Measurements from ENCODE around the gene KLHL29. TPM values are rescaled to one million over a fixed set of nuclear protein-coding genes. Genes with fewer than 3 reads are reported as not detected.
"Not testable (repeated sequence)": the region's sequence is repeated elsewhere in the genome, so short reads cannot be mapped to it uniquely, and the experiment has no call there.

Gene KLHL29
- total RNA-seq, 2 experiments from 2014 or later = 0.88 to 0.99 TPM

- ChIA-PET POLR2A (no interaction called here), CTCF (no interaction called here)
- no peak overlapping the region for H3K4me3 Mint-ChIP-seq
- H3K9me3 Mint-ChIP-seq = peaks cover 28% of the 10 kb centered on the region
- intact Hi-C loops (cut with micrococcal nuclease) = no loop called here
- peaks cover 40% of the 10 kb centered on the region for H3K36me3 Mint-ChIP-seq
- no peaks in the 10 kb centered on the region for H3K4me1 Mint-ChIP-seq (ENCODE audit: low read depth)
- no peak overlapping the region for H3K27ac Mint-ChIP-seq
- no peak for DNase-seq
- H3K27me3 Mint-ChIP-seq = no peaks in the 10 kb centered on the region
These were observed 335.9 kb downstream of the KLHL29 start for GRCh38 chr2:23720705-23721453.

- H3K9me3 Mint-ChIP-seq = peaks cover 29% of the 10 kb centered on the region
- CTCF ChIA-PET = no interaction called here
- intact Hi-C loops (cut with micrococcal nuclease) = no loop called here
- DNase-seq = no peak
- H3K27me3 Mint-ChIP-seq = no peaks in the 10 kb centered on the region
- no peak overlapping the region for H3K27ac Mint-ChIP-seq
- peaks cover 42% of the 10 kb centered on the region for H3K36me3 Mint-ChIP-seq
- H3K4me1 Mint-ChIP-seq (ENCODE audit: low read depth) = no peaks in the 10 kb centered on the region
- no peak overlapping the region for H3K4me3 Mint-ChIP-seq
- POLR2A ChIA-PET = no interaction called here
These were observed 336.5 kb downstream of the KLHL29 start for GRCh38 chr2:23721454-23721826.

- ChIA-PET POLR2A (no interaction called here), CTCF (no interaction called here)
- no peaks in the 10 kb centered on the region for H3K4me1 Mint-ChIP-seq (ENCODE audit: low read depth)
- peaks cover 48% of the 10 kb centered on the region for H3K36me3 Mint-ChIP-seq
- peaks cover 29% of the 10 kb centered on the region for H3K9me3 Mint-ChIP-seq
- H3K27ac Mint-ChIP-seq = no peak overlapping the region
- no peaks in the 10 kb centered on the region for H3K27me3 Mint-ChIP-seq
- intact Hi-C loops (cut with micrococcal nuclease) = no loop called here
- no peak for DNase-seq
- no peak overlapping the region for H3K4me3 Mint-ChIP-seq
These were observed 337.3 kb downstream of the KLHL29 start for GRCh38 chr2:23722255-23722654.

GRCh38 chr2:23723029-23723428, 338.1 kb downstream of the KLHL29 start:
- DNase-seq; CTCF ChIA-PET; H3K27ac Mint-ChIP-seq; H3K4me1 Mint-ChIP-seq (ENCODE audit: low read depth); H3K4me3 Mint-ChIP-seq; POLR2A ChIA-PET; H3K27me3 Mint-ChIP-seq; intact Hi-C loops (cut with micrococcal nuclease): not testable (repeated sequence)
- Mint-ChIP-seq H3K36me3 (peaks cover 55% of the 10 kb centered on the region), H3K9me3 (peaks cover 29% of the 10 kb centered on the region)

- H3K9me3 Mint-ChIP-seq = no peaks in the 10 kb centered on the region
- ChIA-PET CTCF (no interaction called here), POLR2A (no interaction called here)
- no peaks in the 10 kb centered on the region for H3K27me3 Mint-ChIP-seq
- H3K27ac Mint-ChIP-seq = no peak overlapping the region
- H3K36me3 Mint-ChIP-seq = peaks cover 32% of the 10 kb centered on the region
- intact Hi-C loops (cut with micrococcal nuclease) = no loop called here
- H3K4me3 Mint-ChIP-seq = no peak overlapping the region
- no peaks in the 10 kb centered on the region for H3K4me1 Mint-ChIP-seq (ENCODE audit: low read depth)
- DNase-seq = no peak
These were observed 349.4 kb downstream of the KLHL29 start for GRCh38 chr2:23734416-23734815.

GRCh38 chr2:23736783-23737182, 351.8 kb downstream of the KLHL29 start:
- POLR2A ChIA-PET; H3K9me3 Mint-ChIP-seq; H3K4me1 Mint-ChIP-seq (ENCODE audit: low read depth); H3K27me3 Mint-ChIP-seq; H3K27ac Mint-ChIP-seq; intact Hi-C loops (cut with micrococcal nuclease); CTCF ChIA-PET; DNase-seq; H3K4me3 Mint-ChIP-seq: not testable (repeated sequence)
- H3K36me3 Mint-ChIP-seq = peaks cover 30% of the 10 kb centered on the region

GRCh38 chr2:23745068-23745725, 360.2 kb downstream of the KLHL29 start:
- intact Hi-C loops (cut with micrococcal nuclease) = no loop called here
- Mint-ChIP-seq H3K27ac (no peak overlapping the region), H3K4me1 (ENCODE audit: low read depth) (no peaks in the 10 kb centered on the region), H3K4me3 (no peak overlapping the region), H3K9me3 (no peaks in the 10 kb centered on the region), H3K27me3 (no peaks in the 10 kb centered on the region), H3K36me3 (peaks cover 19% of the 10 kb centered on the region)
- ChIA-PET POLR2A (no interaction called here), CTCF (no interaction called here)
- DNase-seq = no peak

GRCh38 chr2:23745726-23746105, 360.7 kb downstream of the KLHL29 start:
- ChIA-PET CTCF (no interaction called here), POLR2A (no interaction called here)
- no peaks in the 10 kb centered on the region for H3K9me3 Mint-ChIP-seq
- peaks cover 20% of the 10 kb centered on the region for H3K36me3 Mint-ChIP-seq
- no peak overlapping the region for H3K4me3 Mint-ChIP-seq
- H3K27ac Mint-ChIP-seq = no peak overlapping the region
- H3K27me3 Mint-ChIP-seq = no peaks in the 10 kb centered on the region
- H3K4me1 Mint-ChIP-seq (ENCODE audit: low read depth) = no peaks in the 10 kb centered on the region
- no peak for DNase-seq
- intact Hi-C loops (cut with micrococcal nuclease) = no loop called here

GRCh38 chr2:23746141-23746863, 361.3 kb downstream of the KLHL29 start:
- intact Hi-C loops (cut with micrococcal nuclease) = no loop called here
- no peak overlapping the region for H3K4me3 Mint-ChIP-seq
- no peaks in the 10 kb centered on the region for H3K4me1 Mint-ChIP-seq (ENCODE audit: low read depth)
- POLR2A ChIA-PET = no interaction called here
- H3K9me3 Mint-ChIP-seq = no peaks in the 10 kb centered on the region
- H3K27ac Mint-ChIP-seq = no peak overlapping the region
- no peak for DNase-seq
- CTCF ChIA-PET = no interaction called here
- H3K27me3 Mint-ChIP-seq = no peaks in the 10 kb centered on the region
- H3K36me3 Mint-ChIP-seq = peaks cover 19% of the 10 kb centered on the region

- Mint-ChIP-seq H3K27me3 (no peaks in the 10 kb centered on the region), H3K4me3 (no peak overlapping the region), H3K36me3 (peaks cover 11% of the 10 kb centered on the region), H3K9me3 (no peaks in the 10 kb centered on the region), H3K27ac (no peak overlapping the region), H3K4me1 (ENCODE audit: low read depth) (no peaks in the 10 kb centered on the region)
- DNase-seq = no peak
- POLR2A ChIA-PET = no interaction called here
- intact Hi-C loops (cut with micrococcal nuclease) = no loop called here
- CTCF ChIA-PET = no interaction called here
These were observed 366.8 kb downstream of the KLHL29 start for GRCh38 chr2:23751747-23752265.

GRCh38 chr2:23753291-23754010, 368.5 kb downstream of the KLHL29 start:
- H3K4me3 Mint-ChIP-seq = no peak overlapping the region
- intact Hi-C loops (cut with micrococcal nuclease) = no loop called here
- H3K27ac Mint-ChIP-seq = no peak overlapping the region
- POLR2A ChIA-PET = no interaction called here
- CTCF ChIA-PET = no interaction called here
- DNase-seq = no peak
- no peaks in the 10 kb centered on the region for H3K27me3 Mint-ChIP-seq
- no peaks in the 10 kb centered on the region for H3K9me3 Mint-ChIP-seq
- H3K36me3 Mint-ChIP-seq = peaks cover 18% of the 10 kb centered on the region
- no peaks in the 10 kb centered on the region for H3K4me1 Mint-ChIP-seq (ENCODE audit: low read depth)

GRCh38 chr2:23754970-23755369, 370.0 kb downstream of the KLHL29 start:
- no peak overlapping the region for H3K4me3 Mint-ChIP-seq
- POLR2A ChIA-PET = no interaction called here
- H3K4me1 Mint-ChIP-seq (ENCODE audit: low read depth) = no peaks in the 10 kb centered on the region
- H3K27ac Mint-ChIP-seq = no peak overlapping the region
- CTCF ChIA-PET = interaction anchor here (0.6 kb wide), 1 partner anchor 329 kb away, joined by 3 read pairs; the partner anchor contains the start of gene TP53I3
- intact Hi-C loops (cut with micrococcal nuclease) = no loop called here
- peaks cover 18% of the 10 kb centered on the region for H3K36me3 Mint-ChIP-seq
- H3K9me3 Mint-ChIP-seq = no peaks in the 10 kb centered on the region
- no peak for DNase-seq
- H3K27me3 Mint-ChIP-seq = no peaks in the 10 kb centered on the region

Measured in activated CD4-positive, alpha-beta memory T cell treated with anti-CD3 and anti-CD28 coated beads for 36 hours (primary cell).